GM23338 (cell line): Measurements from ENCODE around the gene ZDHHC23. TPM values are rescaled to one million over a fixed set of nuclear protein-coding genes. Genes with fewer than 3 reads are reported as not detected.

Experiments used
- ATAC-seq: fragments of 200-7000 bp; cut with Tn5 transposase; 3 replicates; pipeline ENCODE4 v1.9.1; 2020
- DNase-seq: peaks from one replicate; pipeline ENCODE4 v3.0.0-alpha.2; 2015; ENCODE audit warnings: low spot score
- H2AFZ ChIP-seq: fragments of 200-600 bp; sonication (generic); 2 replicates; pipeline ENCODE4 v1.8.0; 2016; ENCODE audit warnings: antibody characterized with exemption, mild to moderate bottlenecking, moderate library complexity
- H3F3A ChIP-seq: fragments of 200-600 bp; sonication (generic); replicated peaks from 2 replicates; pipeline ENCODE4 v1.8.0; 2017; ENCODE audit warnings: antibody characterized with exemption, mixed run types, low read depth
- H3K27ac ChIP-seq: fragments of 200-600 bp; sonication (generic); 2 replicates; pipeline ENCODE4 v1.6.1; 2016; ENCODE audit warnings: low read depth
- H3K27me3 ChIP-seq: fragments of 200-600 bp; sonication (generic); 2 replicates; pipeline ENCODE4 v1.8.0; 2016; ENCODE audit warnings: mild to moderate bottlenecking, mixed run types, moderate library complexity; ENCODE audit not compliant: insufficient read depth
- H3K36me3 ChIP-seq: fragments of 200-600 bp; sonication (generic); 2 replicates; pipeline ENCODE4 v1.8.0; 2016; ENCODE audit warnings: mild to moderate bottlenecking; ENCODE audit not compliant: insufficient read depth
- H3K4me1 ChIP-seq: fragments of 200-600 bp; sonication (generic); 2 replicates; pipeline ENCODE4 v1.8.0; 2016; ENCODE audit warnings: mild to moderate bottlenecking, moderate library complexity; ENCODE audit not compliant: insufficient read depth
- H3K4me2 ChIP-seq: fragments of 200-600 bp; sonication (generic); 2 replicates; pipeline ENCODE4 v1.7.1; 2017; ENCODE audit warnings: mixed run types
- H3K4me3 ChIP-seq: fragments of 200-600 bp; sonication (generic); 2 replicates; pipeline ENCODE4 v1.6.1; 2016; ENCODE audit warnings: mixed run types
- H3K79me2 ChIP-seq: fragments of 200-600 bp; sonication (generic); replicated peaks from 2 replicates; pipeline ENCODE4 v1.8.0; 2017; ENCODE audit warnings: mild to moderate bottlenecking; ENCODE audit not compliant: insufficient read depth
- H3K9me2 ChIP-seq: fragments of 200-600 bp; sonication (generic); 2 replicates; pipeline ENCODE4 v1.8.0; 2017; ENCODE audit not compliant: insufficient read depth
- H4K20me1 ChIP-seq: fragments of 200-600 bp; sonication (generic); replicated peaks from 2 replicates; pipeline ENCODE4 v1.8.0; 2017; ENCODE audit warnings: mild to moderate bottlenecking; ENCODE audit not compliant: insufficient read depth
- H3K27ac Mint-ChIP-seq: 2 replicates; pipeline ENCODE4 v1.8.0; 2020; ENCODE audit warnings: inconsistent platforms, mild to moderate bottlenecking, moderate library complexity, mixed read lengths
- H3K27me3 Mint-ChIP-seq: 3 replicates; pipeline ENCODE4 v1.8.0; 2022; ENCODE audit warnings: low read depth, mild to moderate bottlenecking, moderate library complexity, mixed read lengths, inconsistent platforms; ENCODE audit not compliant: insufficient read depth, poor library complexity
- H3K36me3 Mint-ChIP-seq: 3 replicates; pipeline ENCODE4 v1.8.0; 2021; ENCODE audit warnings: low read depth, mild to moderate bottlenecking, inconsistent platforms, moderate library complexity, mixed read lengths
- H3K4me1 Mint-ChIP-seq: 3 replicates; pipeline ENCODE4 v1.8.0; 2020; ENCODE audit warnings: mild to moderate bottlenecking, inconsistent platforms, mixed read lengths
- H3K4me3 Mint-ChIP-seq: 3 replicates; pipeline ENCODE4 v1.8.0; 2021; ENCODE audit warnings: moderate library complexity, mild to moderate bottlenecking, inconsistent platforms, mixed read lengths
- H3K9me3 Mint-ChIP-seq: 3 replicates; pipeline ENCODE4 v1.8.0; 2020; ENCODE audit warnings: moderate library complexity, mild to moderate bottlenecking, inconsistent platforms, mixed read lengths
- CREB1 ChIP-seq: fragments of 250-450 bp; sonication (Bioruptor Pico); IDR thresholded peaks from 2 replicates; pipeline ENCODE4 v1.5.0; 2020; ENCODE audit warnings: low read depth, mild to moderate bottlenecking, moderate library complexity
- JUNB ChIP-seq: IDR thresholded peaks from one replicate; pipeline ENCODE4 v1.6.1; 2016; ENCODE audit warnings: antibody characterized with exemption; ENCODE audit not compliant: unreplicated experiment
- POLR2AphosphoS5 ChIP-seq: IDR thresholded peaks from 2 replicates; pipeline ENCODE4 v1.6.1; 2016; ENCODE audit warnings: antibody characterized with exemption, low read depth
- ZNF114 ChIP-seq: fragments of 250-450 bp; sonication (Bioruptor Pico); IDR thresholded peaks from 2 replicates; pipeline ENCODE4 v1.5.0; 2020; ENCODE audit warnings: mild to moderate bottlenecking, moderate library complexity
- polyA plus RNA-seq: library from polyadenylated mRNA; unstranded; fragments of >200 nt; fragmentation: Nextera tagmentation; extraction: Ambion mirVana; gene quantifications from 2 replicates; pipeline ENCODE4 v1.2.1, GENCODE V29; 2016
- total RNA-seq: library from RNA; depleted of rRNA; stranded (reverse); fragments of >200 nt; shearing (Covaris generic); gene quantifications from 2 replicates; pipeline ENCODE4 v1.2.3, GENCODE V29; 2014
- TF ChIP-seq, protein P1 (sequence below): fragments of 250-450 bp; sonication (Bioruptor Pico); IDR thresholded peaks from 2 replicates; pipeline ENCODE4 v1.5.0; 2020; ENCODE audit warnings: mild to moderate bottlenecking, moderate library complexity
- TF ChIP-seq, protein P2 (sequence below): IDR thresholded peaks from 2 replicates; pipeline ENCODE4 v1.6.1; 2016; ENCODE audit warnings: antibody characterized with exemption
- TF ChIP-seq, protein P3 (sequence below), 2 experiments: fragments of 200-600 bp in 1 of 2; sonication (generic) in 1 of 2; conservative IDR thresholded peaks; 2 replicates each; pipeline versions ENCODE4 v1.5.1 to v1.6.1; 2016 to 2017; ENCODE audit warnings: antibody characterized with exemption in 2 of 2, low read depth in 2 of 2, mild to moderate bottlenecking in 2 of 2, moderate library complexity in 1 of 2

The ZDHHC23 gene
- total and polyA plus RNA-seq, 2 experiments from 2014 or later = 3.5 to 14.5 TPM

DNA sequence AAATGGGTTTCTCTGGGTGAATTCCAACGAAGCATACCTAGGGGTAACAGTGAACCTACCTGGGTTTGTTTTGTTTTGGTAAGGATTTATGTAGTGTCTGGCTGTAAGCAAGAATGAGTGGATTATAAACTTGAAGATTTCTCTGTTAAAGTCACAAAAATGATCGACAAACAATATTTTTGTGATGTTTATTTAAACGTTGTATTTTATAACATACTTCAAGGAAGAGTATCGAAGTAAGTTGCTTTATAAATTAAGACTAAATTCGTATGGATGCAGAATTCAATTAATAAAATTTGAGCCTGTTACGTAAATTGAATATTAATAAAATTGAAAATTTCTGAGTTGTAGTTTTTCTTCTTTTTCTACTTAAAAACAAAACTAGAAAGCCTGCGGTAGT lies 982 bp upstream of the ZDHHC23 start:
- peaks cover 14% of the 10 kb centered on the region for H3K4me1 ChIP-seq
- H3K9me2 ChIP-seq = no peaks in the 10 kb centered on the region
- H3K4me2 ChIP-seq = peak overlapping the region; percentile 79
- H4K20me1 ChIP-seq = no peaks in the 10 kb centered on the region
- peak overlapping the region; percentile 58 for H3K4me3 ChIP-seq
- Mint-ChIP-seq H3K36me3 (no peaks in the 10 kb centered on the region), H3K9me3 (no peaks in the 10 kb centered on the region), H3K27ac (peak overlapping the region; percentile 87; the same call in 1 of the 2 replicates), H3K27me3 (peaks cover 9% of the 10 kb centered on the region), H3K4me3 (peak overlapping the region; percentile 83), H3K4me1 (peaks cover 20% of the 10 kb centered on the region)
- H3K27me3 ChIP-seq = peaks cover 8% of the 10 kb centered on the region; the same call in 1 of the 2 replicates
- H3F3A ChIP-seq = peaks cover 6% of the 10 kb centered on the region
- H2AFZ ChIP-seq = peak overlapping the region; percentile 92; the same call in 1 of the 2 replicates
- no peak for ATAC-seq
- peak overlapping the region; percentile 17; the same call in 1 of the 2 replicates for H3K27ac ChIP-seq
- H3K36me3 ChIP-seq = no peaks in the 10 kb centered on the region
- no peak for DNase-seq
- H3K79me2 ChIP-seq = 0 out of 2 replicates have a peak, but pooled peaks cover 5% of the 10 kb centered on the region
- TF ChIP-seq JUNB = no peak

DNA sequence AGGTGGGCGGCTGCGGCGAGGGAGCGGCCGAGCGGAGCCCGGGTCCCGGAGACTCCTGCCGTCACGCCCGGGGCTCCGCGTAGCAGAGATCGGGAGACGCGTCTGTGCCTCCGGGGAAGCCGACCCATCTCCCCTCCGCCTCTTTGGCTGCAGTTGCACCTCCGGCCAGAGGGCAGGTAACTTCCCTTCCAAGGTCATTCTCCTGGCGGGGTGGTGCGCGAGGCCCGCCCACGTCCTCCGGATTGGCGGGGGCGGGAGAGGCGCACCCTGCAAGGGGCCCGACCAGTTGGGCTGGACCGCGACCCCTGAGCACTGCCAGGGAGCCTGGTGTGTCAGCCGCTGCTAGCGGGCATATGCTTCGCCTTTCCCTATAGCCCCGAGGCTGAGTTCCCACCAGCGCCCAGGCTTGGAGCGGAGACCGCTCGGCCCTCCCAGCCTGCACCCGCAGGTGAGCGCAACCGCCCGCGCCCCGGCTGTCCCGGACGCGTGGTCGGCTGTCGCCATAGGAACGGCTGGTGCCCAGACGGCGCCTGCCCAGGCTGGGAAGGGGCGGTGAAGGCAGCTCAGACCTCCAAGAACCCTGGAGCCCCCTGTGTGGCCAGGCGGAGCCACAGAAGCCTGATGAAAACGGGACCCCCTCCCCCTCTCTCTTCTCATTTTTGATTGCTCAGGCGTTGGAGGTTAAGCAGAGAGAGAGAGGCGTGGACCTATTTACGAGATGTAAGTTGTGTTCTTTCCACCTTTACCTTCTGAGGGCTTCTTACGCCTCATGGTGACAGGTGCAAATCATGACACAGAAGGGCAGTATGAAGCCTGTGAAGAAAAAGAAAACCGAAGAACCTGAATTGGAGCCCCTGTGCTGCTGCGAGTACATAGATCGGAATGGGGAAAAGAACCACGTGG lies 453 bp downstream of the ZDHHC23 start:
- Histone ChIP-seq H3F3A (peaks cover 6% of the 10 kb centered on the region), H3K4me1 (peaks cover 14% of the 10 kb centered on the region), H4K20me1 (no peaks in the 10 kb centered on the region), H3K27me3 (peaks cover 8% of the 10 kb centered on the region; the same call in 1 of the 2 replicates), H3K36me3 (no peaks in the 10 kb centered on the region), H3K27ac (no peak overlapping the region), H3K4me3 (peak overlapping the region; percentile 58), H3K79me2 (0 out of 2 replicates have a peak, but pooled peaks cover 5% of the 10 kb centered on the region), H3K9me2 (no peaks in the 10 kb centered on the region), H2AFZ (peak overlapping the region; percentile 84), H3K4me2 (peak overlapping the region; percentile 80)
- DNase-seq (peak; percentile 80), ATAC-seq (peak; percentile 89)
- Mint-ChIP-seq H3K4me3 (peak overlapping the region; percentile 75), H3K27me3 (peaks cover 8% of the 10 kb centered on the region), H3K27ac (no peak overlapping the region), H3K4me1 (peaks cover 14% of the 10 kb centered on the region), H3K9me3 (no peaks in the 10 kb centered on the region), H3K36me3 (peaks cover 7% of the 10 kb centered on the region; the same call in 1 of the 3 replicates)
- TF ChIP-seq CREB1 (CRISPR knock-in tag) = peak; percentile 7; the same call in 1 of the 2 replicates
- TF ChIP-seq, protein P1, sequence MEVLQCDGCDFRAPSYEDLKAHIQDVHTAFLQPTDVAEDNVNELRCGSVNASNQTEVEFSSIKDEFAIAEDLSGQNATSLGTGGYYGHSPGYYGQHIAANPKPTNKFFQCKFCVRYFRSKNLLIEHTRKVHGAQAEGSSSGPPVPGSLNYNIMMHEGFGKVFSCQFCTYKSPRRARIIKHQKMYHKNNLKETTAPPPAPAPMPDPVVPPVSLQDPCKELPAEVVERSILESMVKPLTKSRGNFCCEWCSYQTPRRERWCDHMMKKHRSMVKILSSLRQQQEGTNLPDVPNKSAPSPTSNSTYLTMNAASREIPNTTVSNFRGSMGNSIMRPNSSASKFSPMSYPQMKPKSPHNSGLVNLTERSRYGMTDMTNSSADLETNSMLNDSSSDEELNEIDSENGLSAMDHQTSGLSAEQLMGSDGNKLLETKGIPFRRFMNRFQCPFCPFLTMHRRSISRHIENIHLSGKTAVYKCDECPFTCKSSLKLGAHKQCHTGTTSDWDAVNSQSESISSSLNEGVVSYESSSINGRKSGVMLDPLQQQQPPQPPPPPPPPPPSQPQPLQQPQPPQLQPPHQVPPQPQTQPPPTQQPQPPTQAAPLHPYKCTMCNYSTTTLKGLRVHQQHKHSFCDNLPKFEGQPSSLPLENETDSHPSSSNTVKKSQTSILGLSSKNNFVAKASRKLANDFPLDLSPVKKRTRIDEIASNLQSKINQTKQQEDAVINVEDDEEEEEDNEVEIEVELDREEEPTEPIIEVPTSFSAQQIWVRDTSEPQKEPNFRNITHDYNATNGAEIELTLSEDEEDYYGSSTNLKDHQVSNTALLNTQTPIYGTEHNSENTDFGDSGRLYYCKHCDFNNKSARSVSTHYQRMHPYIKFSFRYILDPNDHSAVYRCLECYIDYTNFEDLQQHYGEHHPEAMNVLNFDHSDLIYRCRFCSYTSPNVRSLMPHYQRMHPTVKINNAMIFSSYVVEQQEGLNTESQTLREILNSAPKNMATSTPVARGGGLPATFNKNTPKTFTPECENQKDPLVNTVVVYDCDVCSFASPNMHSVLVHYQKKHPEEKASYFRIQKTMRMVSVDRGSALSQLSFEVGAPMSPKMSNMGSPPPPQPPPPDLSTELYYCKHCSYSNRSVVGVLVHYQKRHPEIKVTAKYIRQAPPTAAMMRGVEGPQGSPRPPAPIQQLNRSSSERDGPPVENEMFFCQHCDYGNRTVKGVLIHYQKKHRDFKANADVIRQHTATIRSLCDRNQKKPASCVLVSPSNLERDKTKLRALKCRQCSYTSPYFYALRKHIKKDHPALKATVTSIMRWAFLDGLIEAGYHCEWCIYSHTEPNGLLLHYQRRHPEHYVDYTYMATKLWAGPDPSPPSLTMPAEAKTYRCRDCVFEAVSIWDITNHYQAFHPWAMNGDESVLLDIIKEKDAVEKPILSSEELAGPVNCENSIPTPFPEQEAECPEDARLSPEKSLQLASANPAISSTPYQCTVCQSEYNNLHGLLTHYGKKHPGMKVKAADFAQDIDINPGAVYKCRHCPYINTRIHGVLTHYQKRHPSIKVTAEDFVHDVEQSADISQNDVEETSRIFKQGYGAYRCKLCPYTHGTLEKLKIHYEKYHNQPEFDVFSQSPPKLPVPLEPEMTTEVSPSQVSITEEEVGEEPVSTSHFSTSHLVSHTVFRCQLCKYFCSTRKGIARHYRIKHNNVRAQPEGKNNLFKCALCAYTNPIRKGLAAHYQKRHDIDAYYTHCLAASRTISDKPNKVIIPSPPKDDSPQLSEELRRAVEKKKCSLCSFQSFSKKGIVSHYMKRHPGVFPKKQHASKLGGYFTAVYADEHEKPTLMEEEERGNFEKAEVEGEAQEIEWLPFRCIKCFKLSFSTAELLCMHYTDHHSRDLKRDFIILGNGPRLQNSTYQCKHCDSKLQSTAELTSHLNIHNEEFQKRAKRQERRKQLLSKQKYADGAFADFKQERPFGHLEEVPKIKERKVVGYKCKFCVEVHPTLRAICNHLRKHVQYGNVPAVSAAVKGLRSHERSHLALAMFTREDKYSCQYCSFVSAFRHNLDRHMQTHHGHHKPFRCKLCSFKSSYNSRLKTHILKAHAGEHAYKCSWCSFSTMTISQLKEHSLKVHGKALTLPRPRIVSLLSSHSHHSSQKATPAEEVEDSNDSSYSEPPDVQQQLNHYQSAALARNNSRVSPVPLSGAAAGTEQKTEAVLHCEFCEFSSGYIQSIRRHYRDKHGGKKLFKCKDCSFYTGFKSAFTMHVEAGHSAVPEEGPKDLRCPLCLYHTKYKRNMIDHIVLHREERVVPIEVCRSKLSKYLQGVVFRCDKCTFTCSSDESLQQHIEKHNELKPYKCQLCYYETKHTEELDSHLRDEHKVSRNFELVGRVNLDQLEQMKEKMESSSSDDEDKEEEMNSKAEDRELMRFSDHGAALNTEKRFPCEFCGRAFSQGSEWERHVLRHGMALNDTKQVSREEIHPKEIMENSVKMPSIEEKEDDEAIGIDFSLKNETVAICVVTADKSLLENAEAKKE = no peak
- TF ChIP-seq, protein P2, sequence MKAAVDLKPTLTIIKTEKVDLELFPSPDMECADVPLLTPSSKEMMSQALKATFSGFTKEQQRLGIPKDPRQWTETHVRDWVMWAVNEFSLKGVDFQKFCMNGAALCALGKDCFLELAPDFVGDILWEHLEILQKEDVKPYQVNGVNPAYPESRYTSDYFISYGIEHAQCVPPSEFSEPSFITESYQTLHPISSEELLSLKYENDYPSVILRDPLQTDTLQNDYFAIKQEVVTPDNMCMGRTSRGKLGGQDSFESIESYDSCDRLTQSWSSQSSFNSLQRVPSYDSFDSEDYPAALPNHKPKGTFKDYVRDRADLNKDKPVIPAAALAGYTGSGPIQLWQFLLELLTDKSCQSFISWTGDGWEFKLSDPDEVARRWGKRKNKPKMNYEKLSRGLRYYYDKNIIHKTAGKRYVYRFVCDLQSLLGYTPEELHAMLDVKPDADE = no peak
- TF ChIP-seq ZNF114 (CRISPR knock-in tag) = no peak
- TF ChIP-seq, protein P3, sequence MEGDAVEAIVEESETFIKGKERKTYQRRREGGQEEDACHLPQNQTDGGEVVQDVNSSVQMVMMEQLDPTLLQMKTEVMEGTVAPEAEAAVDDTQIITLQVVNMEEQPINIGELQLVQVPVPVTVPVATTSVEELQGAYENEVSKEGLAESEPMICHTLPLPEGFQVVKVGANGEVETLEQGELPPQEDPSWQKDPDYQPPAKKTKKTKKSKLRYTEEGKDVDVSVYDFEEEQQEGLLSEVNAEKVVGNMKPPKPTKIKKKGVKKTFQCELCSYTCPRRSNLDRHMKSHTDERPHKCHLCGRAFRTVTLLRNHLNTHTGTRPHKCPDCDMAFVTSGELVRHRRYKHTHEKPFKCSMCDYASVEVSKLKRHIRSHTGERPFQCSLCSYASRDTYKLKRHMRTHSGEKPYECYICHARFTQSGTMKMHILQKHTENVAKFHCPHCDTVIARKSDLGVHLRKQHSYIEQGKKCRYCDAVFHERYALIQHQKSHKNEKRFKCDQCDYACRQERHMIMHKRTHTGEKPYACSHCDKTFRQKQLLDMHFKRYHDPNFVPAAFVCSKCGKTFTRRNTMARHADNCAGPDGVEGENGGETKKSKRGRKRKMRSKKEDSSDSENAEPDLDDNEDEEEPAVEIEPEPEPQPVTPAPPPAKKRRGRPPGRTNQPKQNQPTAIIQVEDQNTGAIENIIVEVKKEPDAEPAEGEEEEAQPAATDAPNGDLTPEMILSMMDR (conservative IDR thresholded peaks at IDR 0.05; ENCODE audit: low read depth in 2 of 2) = no peak
- TF ChIP-seq POLR2AphosphoS5 = peak; percentile 25; the same call in 1 of the 2 replicates
